Smooth muscle cell (in vitro differentiated cells): Measurements from ENCODE around the gene RBM6. TPM values are rescaled to one million over a fixed set of nuclear protein-coding genes. Genes with fewer than 3 reads are reported as not detected.

ENCODE experiments used
- DNase-seq: peaks from one replicate; lab custom pipeline; 2025; ENCODE audit not compliant: unreplicated experiment; lab: John Stamatoyannopoulos, UW
- H2AFZ ChIP-seq: fragments of 200-600 bp; sonication (generic); 2 replicates; pipeline ENCODE4 v1.6.0; 2016; ENCODE audit warnings: antibody characterized with exemption, low read depth, mild to moderate bottlenecking
- H3F3A ChIP-seq: fragments of 200-600 bp; sonication (generic); 2 replicates; pipeline ENCODE4 v1.6.0; 2017; ENCODE audit warnings: antibody characterized with exemption, low read depth
- H3K27ac ChIP-seq: fragments of 200-600 bp; sonication (generic); 2 replicates; pipeline ENCODE4 v1.5.1; 2016; ENCODE audit warnings: low read depth, mild to moderate bottlenecking
- H3K27me3 ChIP-seq: fragments of 200-600 bp; sonication (generic); 2 replicates; pipeline ENCODE4 v1.6.1; 2016; ENCODE audit warnings: low read depth, mild to moderate bottlenecking
- H3K36me3 ChIP-seq: fragments of 200-600 bp; sonication (generic); 2 replicates; pipeline ENCODE4 v1.5.1; 2016; ENCODE audit warnings: low read depth
- H3K4me1 ChIP-seq: fragments of 200-600 bp; sonication (generic); 2 replicates; pipeline ENCODE4 v1.5.1; 2016; ENCODE audit warnings: low read depth
- H3K4me2 ChIP-seq: fragments of 200-600 bp; sonication (generic); 2 replicates; pipeline ENCODE4 v1.6.0; 2016; ENCODE audit warnings: mild to moderate bottlenecking
- H3K4me3 ChIP-seq: fragments of 200-600 bp; sonication (generic); 2 replicates; pipeline ENCODE4 v1.5.1; 2016; ENCODE audit warnings: mild to moderate bottlenecking
- H3K79me2 ChIP-seq: fragments of 200-600 bp; sonication (generic); 2 replicates; pipeline ENCODE4 v1.6.0; 2016; ENCODE audit warnings: low read depth, mild to moderate bottlenecking
- H3K9ac ChIP-seq: fragments of 200-600 bp; sonication (generic); 2 replicates; pipeline ENCODE4 v1.6.0; 2016; ENCODE audit warnings: low read depth
- H3K9me3 ChIP-seq: fragments of 200-600 bp; sonication (generic); replicated peaks from 2 replicates; pipeline ENCODE4 v1.5.1; 2016; ENCODE audit warnings: low read depth
- H4K20me1 ChIP-seq: fragments of 200-600 bp; sonication (generic); 2 replicates; pipeline ENCODE4 v1.6.0; 2016; ENCODE audit warnings: low read depth
- WGBS: methylation state at CpG from one replicate; pipeline ENCODE4 v1.1.7; 2016; ENCODE audit warnings: low lambda C conversion rate; 5-methylcytosine and 5-hydroxymethylcytosine counted together
- polyA plus RNA-seq: library from polyadenylated mRNA; unstranded; fragments of >200 nt; fragmentation: Nextera tagmentation; extraction: Ambion mirVana; gene quantifications from 2 replicates; pipeline ENCODE4 v1.2.1, GENCODE V29; 2016
- total RNA-seq: library from RNA; depleted of rRNA; stranded (reverse); fragments of >200 nt; gene quantifications from 2 replicates; pipeline ENCODE4 v1.2.3, GENCODE V29; 2014
- TF ChIP-seq, protein P1 (sequence below): fragments of 200-600 bp; sonication (generic); IDR thresholded peaks from 2 replicates; pipeline ENCODE4 v1.5.1; 2017; ENCODE audit warnings: borderline replicate concordance, mild to moderate bottlenecking, antibody characterized with exemption; ENCODE audit not compliant: insufficient read depth, poor library complexity, severe bottlenecking

RBM6 gene
- total RNA-seq = 42.4 and 45.6 TPM in 2 replicates
- polyA plus RNA-seq = 41.7 and 51.2 TPM in 2 replicates

- no peaks in the 10 kb centered on the region for H3F3A ChIP-seq
- peak within 1 kb of the TSS; percentile 88 for H3K9ac ChIP-seq
- TF ChIP-seq, protein P1, sequence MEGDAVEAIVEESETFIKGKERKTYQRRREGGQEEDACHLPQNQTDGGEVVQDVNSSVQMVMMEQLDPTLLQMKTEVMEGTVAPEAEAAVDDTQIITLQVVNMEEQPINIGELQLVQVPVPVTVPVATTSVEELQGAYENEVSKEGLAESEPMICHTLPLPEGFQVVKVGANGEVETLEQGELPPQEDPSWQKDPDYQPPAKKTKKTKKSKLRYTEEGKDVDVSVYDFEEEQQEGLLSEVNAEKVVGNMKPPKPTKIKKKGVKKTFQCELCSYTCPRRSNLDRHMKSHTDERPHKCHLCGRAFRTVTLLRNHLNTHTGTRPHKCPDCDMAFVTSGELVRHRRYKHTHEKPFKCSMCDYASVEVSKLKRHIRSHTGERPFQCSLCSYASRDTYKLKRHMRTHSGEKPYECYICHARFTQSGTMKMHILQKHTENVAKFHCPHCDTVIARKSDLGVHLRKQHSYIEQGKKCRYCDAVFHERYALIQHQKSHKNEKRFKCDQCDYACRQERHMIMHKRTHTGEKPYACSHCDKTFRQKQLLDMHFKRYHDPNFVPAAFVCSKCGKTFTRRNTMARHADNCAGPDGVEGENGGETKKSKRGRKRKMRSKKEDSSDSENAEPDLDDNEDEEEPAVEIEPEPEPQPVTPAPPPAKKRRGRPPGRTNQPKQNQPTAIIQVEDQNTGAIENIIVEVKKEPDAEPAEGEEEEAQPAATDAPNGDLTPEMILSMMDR = no peak
- H3K36me3 ChIP-seq = no peaks in the 10 kb centered on the region
- H3K4me2 ChIP-seq = peak within 1 kb of the TSS; percentile 82
- no peaks in the 10 kb centered on the region for H3K27me3 ChIP-seq
- H2AFZ ChIP-seq = peak within 1 kb of the TSS; percentile 87
- 2% methylated on average over 58 of the region's 74 CpGs for WGBS
- no peaks in the 10 kb centered on the region for H3K4me1 ChIP-seq
- peaks cover 42% of the 10 kb centered on the region for H4K20me1 ChIP-seq
- no peaks in the 10 kb centered on the region for H3K9me3 ChIP-seq
- peaks cover 46% of the 10 kb centered on the region for H3K79me2 ChIP-seq
- H3K27ac ChIP-seq = peak within 1 kb of the TSS; percentile 92
- H3K4me3 ChIP-seq = peak within 1 kb of the TSS; percentile 70
- peak; percentile 84 for DNase-seq
Observed at GRCh38 chr3:49939858-49940666, at the start of gene RBM6. Gene RBM6 (plus strand): TSS chr3:49940150. CDS start chr3:49962642, 22,492 bp downstream.

- H3K27ac ChIP-seq = no peak overlapping the region
- H3K4me2 ChIP-seq = no peak overlapping the region
- H3K4me3 ChIP-seq = no peak overlapping the region
- no peak overlapping the region for H2AFZ ChIP-seq
- TF ChIP-seq, protein P1 = no peak
- no peaks in the 10 kb centered on the region for H3F3A ChIP-seq
- no peak overlapping the region for H3K9ac ChIP-seq
- H3K79me2 ChIP-seq = no peaks in the 10 kb centered on the region
- DNase-seq = no peak
- no peaks in the 10 kb centered on the region for H3K27me3 ChIP-seq
- no peaks in the 10 kb centered on the region for H3K36me3 ChIP-seq
- H3K4me1 ChIP-seq = no peaks in the 10 kb centered on the region
- 93% methylated on average over 9 of the region's 9 CpGs for WGBS
- H3K9me3 ChIP-seq = no peaks in the 10 kb centered on the region
- H4K20me1 ChIP-seq = no peaks in the 10 kb centered on the region
Observed at GRCh38 chr3:49895791-49896190, 44.2 kb upstream of the RBM6 start.

DNA sequence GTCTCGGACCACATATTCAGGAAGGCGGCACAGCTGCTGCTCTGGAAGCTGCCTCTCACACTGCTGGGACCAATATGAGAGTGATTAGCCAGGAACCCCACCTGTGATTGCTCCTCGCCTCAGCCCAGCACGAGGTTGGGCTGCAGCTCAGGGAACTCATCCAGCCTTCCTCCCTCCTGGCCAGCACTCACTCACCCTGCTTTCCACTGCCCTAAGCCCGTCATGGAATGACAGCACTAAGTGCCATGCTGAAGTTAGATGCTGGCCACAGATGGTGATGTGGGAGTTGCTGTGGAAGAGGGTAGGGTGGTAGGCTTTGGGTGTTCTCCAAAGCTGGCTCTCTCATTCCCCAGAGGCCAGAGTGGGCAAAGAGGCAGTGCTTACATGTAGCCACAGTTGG is 43.6 kb upstream of the RBM6 start:
- Histone ChIP-seq H4K20me1 (no peaks in the 10 kb centered on the region), H3K36me3 (no peaks in the 10 kb centered on the region), H3K4me1 (no peaks in the 10 kb centered on the region), H3F3A (no peaks in the 10 kb centered on the region), H3K27me3 (no peaks in the 10 kb centered on the region), H3K4me2 (no peak overlapping the region), H2AFZ (no peak overlapping the region), H3K4me3 (no peak overlapping the region), H3K27ac (no peak overlapping the region), H3K9me3 (no peaks in the 10 kb centered on the region), H3K79me2 (no peaks in the 10 kb centered on the region), H3K9ac (no peak overlapping the region)
- no peak for DNase-seq
- TF ChIP-seq, protein P1 = no peak
- 86% methylated on average over 5 of the region's 5 CpGs for WGBS
